ENCODE measurements around the gene TMEM213.
A peak's percentile ranks its signal among the peaks of the same experiment; 100 is the strongest.
"Not testable (repeated sequence)": the region's sequence is repeated elsewhere in the genome, so short reads cannot be mapped to it uniquely, and the experiment has no call there.

The TMEM213 gene

DNA sequence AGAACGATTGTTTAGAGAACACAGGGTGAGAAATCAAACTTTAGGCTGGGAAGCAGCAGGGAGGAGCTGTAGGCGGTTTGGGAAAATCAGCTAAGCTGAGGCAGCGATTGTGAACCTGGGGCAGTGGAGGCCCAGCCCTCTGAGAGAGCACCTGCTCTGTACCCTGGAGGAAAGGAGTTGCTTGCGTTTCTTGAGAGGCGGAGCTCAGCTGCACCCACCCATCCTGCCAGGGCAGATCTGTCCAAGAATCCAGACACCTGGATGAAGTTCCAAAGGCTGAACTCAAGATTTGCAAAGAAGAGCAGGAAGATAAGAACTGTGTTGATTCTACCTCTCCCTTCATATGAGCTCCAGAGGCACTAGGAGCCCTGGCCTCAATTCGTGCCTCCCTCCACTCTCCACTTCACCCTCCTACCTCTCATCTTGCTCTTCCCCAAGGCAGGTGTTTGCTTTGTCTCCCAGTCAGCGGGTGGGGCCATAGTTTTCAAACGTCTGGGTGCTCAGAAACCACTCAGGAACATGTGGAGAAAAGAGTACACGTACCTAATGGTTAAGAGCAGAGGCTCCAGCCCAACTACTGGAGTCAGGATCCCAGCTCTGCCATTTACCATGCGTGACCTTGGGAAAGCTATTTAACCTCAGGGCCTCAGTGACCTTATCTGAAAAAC lies 21.5 kb upstream of the TMEM213 start:
- DNase-seq (no peak), ATAC-seq (no peak)
- Mint-ChIP-seq H3K27me3 (no peaks in the 10 kb centered on the region), H3K27ac (no peak overlapping the region), H3K4me3 (no peak overlapping the region), H3K9me3 (no peaks in the 10 kb centered on the region), H3K4me1 (no peaks in the 10 kb centered on the region)

DNA sequence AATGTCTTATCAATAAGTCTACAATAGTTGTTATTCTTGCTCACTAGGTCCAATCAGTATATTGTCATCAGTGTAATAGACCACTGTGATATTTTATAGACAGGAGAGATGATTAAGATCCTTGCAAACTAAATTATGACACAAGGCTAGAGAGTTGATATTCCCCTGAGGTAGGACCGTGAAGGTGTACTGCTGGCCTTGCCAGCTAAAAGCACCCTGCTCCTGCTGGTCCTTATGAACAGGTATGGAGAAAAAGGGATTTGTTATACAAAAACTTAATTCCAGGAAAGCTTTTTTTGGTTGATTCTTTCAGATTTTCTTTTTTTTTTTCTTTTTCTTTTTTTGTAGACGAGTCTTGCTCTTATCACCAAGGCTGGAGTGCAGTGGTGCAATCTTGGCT lies 16.8 kb upstream of the TMEM213 start:
- Mint-ChIP-seq H3K27ac (no peak overlapping the region), H3K4me1 (no peaks in the 10 kb centered on the region), H3K27me3 (no peaks in the 10 kb centered on the region), H3K4me3 (no peak overlapping the region), H3K9me3 (peaks cover 5 to 8% of the 10 kb centered on the region in 2 donors)
- ATAC-seq (no peak), DNase-seq (no peak)

GRCh38 chr7:138784692-138785091 lies 13.1 kb upstream of the TMEM213 start:
- Mint-ChIP-seq H3K27me3 (no peaks in the 10 kb centered on the region), H3K4me3 (no peak overlapping the region), H3K27ac (no peak overlapping the region), H3K4me1 (no peaks in the 10 kb centered on the region), H3K9me3 (peaks cover 16 to 26% of the 10 kb centered on the region in 2 donors)
- DNase-seq, result no peak
- no peak for ATAC-seq

GRCh38 chr7:138785587-138786437 lies 12.0 kb upstream of the TMEM213 start:
- DNase-seq (no peak), ATAC-seq (no peak)
- peaks cover 16 to 26% of the 10 kb centered on the region in 2 donors for H3K9me3 Mint-ChIP-seq
- H3K27me3 Mint-ChIP-seq, result no peaks in the 10 kb centered on the region
- peak overlapping the region in 1 of 2 donors; percentile 37 for H3K27ac Mint-ChIP-seq
- no peaks in the 10 kb centered on the region for H3K4me1 Mint-ChIP-seq
- H3K4me3 Mint-ChIP-seq, result no peak overlapping the region

- no peak overlapping the region for H3K4me3 Mint-ChIP-seq
- peaks cover 8% of the 10 kb centered on the region for H3K4me1 Mint-ChIP-seq
- H3K27ac Mint-ChIP-seq, result peak overlapping the region in 1 of 2 donors; percentile 49
- DNase-seq, result no peak
- no peaks in the 10 kb centered on the region for H3K9me3 Mint-ChIP-seq
- no peak for ATAC-seq
- no peaks in the 10 kb centered on the region for H3K27me3 Mint-ChIP-seq
Observed at GRCh38 chr7:138796038-138796615, 1.7 kb upstream of the TMEM213 start.

GRCh38 chr7:138797046-138797445 lies 748 bp upstream of the TMEM213 start:
- DNase-seq, ATAC-seq, H3K27me3 Mint-ChIP-seq, H3K4me1 Mint-ChIP-seq, H3K27ac Mint-ChIP-seq, H3K9me3 Mint-ChIP-seq, H3K4me3 Mint-ChIP-seq: not testable (repeated sequence)

DNA sequence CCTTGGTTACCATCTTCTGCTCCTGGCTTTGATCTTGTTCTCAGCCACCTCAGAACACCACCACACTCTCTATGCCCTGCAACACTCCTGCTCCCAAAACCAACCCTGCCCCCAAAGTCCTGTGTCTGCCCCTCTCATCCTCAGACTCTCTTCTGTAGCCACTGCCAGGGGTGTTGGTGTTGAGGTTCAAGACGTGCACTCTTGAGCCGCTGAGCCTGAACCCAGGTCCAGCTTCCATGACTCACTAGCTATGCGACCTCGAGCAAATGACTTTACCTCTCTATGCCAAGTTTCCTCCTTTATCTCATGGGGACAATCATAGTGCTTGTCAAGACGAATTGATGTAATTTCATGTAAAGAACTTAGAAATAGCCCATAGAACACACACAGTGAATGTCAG lies 1.0 kb downstream of the TMEM213 start:
- no peak overlapping the region for H3K4me3 Mint-ChIP-seq
- no peak overlapping the region for H3K27ac Mint-ChIP-seq

DNA sequence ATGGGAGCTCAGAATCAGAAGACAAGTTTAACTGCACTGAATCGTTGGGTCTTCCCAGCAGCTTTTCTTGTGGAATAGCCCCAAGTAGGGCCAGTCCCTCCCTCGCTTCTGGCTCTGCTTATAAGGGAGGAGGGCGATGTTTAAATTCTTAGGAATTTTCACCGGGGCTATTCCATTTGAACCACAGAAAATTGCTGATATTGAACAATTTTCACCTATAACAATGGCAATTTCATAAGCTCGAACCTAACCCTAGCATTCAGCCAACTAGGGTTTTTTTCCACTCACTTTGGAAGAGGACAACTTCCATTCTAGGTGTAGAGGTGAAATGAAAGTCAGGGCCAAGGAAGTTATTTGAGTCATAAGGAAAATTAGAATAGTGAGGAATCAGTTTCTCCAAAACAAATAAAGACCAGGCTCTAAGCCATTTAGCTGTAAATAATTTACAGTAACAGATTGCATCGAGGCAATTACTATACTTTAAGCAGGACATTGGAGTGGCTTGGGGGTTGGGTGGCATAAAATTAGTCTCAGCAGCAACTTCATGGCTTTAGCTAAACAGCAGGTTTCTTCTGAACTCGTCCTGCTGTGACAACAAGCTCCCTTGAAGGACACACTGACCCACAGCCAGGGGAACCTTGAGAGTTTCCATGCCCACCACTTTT lies 1.7 kb downstream of the TMEM213 start:
- ATAC-seq (no peak), DNase-seq (no peak)
- no peaks in the 10 kb centered on the region for H3K9me3 Mint-ChIP-seq
- no peak overlapping the region for H3K4me3 Mint-ChIP-seq
- H3K27me3 Mint-ChIP-seq, result no peaks in the 10 kb centered on the region
- H3K4me1 Mint-ChIP-seq, result peaks cover 8% of the 10 kb centered on the region
- no peak overlapping the region for H3K27ac Mint-ChIP-seq

More for the DNA sequence above, 1.0 kb downstream of the TMEM213 start:
- no peaks in the 10 kb centered on the region for H3K9me3 Mint-ChIP-seq
- ATAC-seq, result no peak
- no peaks in the 10 kb centered on the region for H3K27me3 Mint-ChIP-seq
- no peak for DNase-seq
- peaks cover 8% of the 10 kb centered on the region for H3K4me1 Mint-ChIP-seq

DNA sequence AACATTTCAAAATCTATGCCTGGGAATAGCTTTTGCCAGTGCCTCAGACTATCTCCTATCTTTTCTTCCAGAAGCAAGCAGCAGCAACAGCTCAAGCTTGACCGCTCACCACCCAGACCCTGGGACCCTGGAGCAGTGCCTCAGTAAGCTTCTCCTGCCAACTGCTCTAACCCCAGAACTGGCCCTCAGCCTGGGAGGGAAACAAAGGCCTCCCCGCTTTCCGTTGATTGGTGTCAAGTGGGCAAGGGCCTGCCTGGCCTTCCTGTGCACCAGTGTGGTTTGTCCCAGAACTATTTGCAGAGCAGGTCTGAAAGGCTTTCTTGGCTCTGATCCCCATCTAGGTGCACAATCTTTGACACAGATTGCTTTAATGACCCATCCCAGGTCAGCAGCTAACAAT lies 3.5 kb downstream of the TMEM213 start:
- no peaks in the 10 kb centered on the region for H3K27me3 Mint-ChIP-seq
- H3K27ac Mint-ChIP-seq, result peak overlapping the region in 1 of 2 donors; percentile 16
- no peak for DNase-seq
- peaks cover 8% of the 10 kb centered on the region for H3K4me1 Mint-ChIP-seq
- ATAC-seq, result no peak
- no peaks in the 10 kb centered on the region for H3K9me3 Mint-ChIP-seq
- H3K4me3 Mint-ChIP-seq, result no peak overlapping the region

DNA sequence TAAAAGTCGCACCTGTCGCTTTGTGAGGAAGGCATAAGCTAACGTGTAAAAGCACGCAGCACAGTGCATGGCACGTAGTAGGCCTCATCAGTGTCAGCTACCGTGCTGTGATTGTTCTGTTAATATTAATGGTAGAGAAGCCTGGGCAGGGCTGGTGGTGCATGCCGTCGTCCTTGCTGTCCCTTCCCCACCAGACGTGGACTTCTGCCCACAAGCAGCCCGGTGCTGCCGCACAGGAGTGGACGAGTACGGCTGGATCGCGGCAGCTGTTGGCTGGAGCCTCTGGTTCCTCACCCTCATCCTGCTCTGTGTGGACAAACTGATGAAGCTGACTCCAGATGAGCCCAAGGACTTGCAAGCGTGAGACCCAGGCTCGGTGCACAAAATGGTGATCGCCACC lies 4.9 kb downstream of the TMEM213 start:
- H3K27me3 Mint-ChIP-seq, result no peaks in the 10 kb centered on the region
- H3K9me3 Mint-ChIP-seq, result no peaks in the 10 kb centered on the region
- no peak overlapping the region for H3K27ac Mint-ChIP-seq
- H3K4me3 Mint-ChIP-seq, result no peak overlapping the region
- peaks cover 4% of the 10 kb centered on the region for H3K4me1 Mint-ChIP-seq
- DNase-seq (no peak), ATAC-seq (no peak)

GRCh38 chr7:138804618-138805017 lies 6.8 kb downstream of the TMEM213 start:
- ATAC-seq, result no peak
- DNase-seq, result no peak
- H3K27ac Mint-ChIP-seq, result no peak overlapping the region

GRCh38 chr7:138809346-138809745 lies 11.6 kb downstream of the TMEM213 start:
- no peaks in the 10 kb centered on the region for H3K27me3 Mint-ChIP-seq
- DNase-seq (no peak), ATAC-seq (no peak)
- peaks cover 0 to 3% of the 10 kb centered on the region in 2 donors for H3K9me3 Mint-ChIP-seq
- H3K4me3 Mint-ChIP-seq, result no peak overlapping the region
- H3K4me1 Mint-ChIP-seq, result peaks cover 6% of the 10 kb centered on the region
- no peak overlapping the region for H3K27ac Mint-ChIP-seq

More at GRCh38 chr7:138804618-138805017, 6.8 kb downstream of the TMEM213 start:
- Mint-ChIP-seq H3K9me3 (peaks cover 0 to 3% of the 10 kb centered on the region in 2 donors), H3K27me3 (no peaks in the 10 kb centered on the region), H3K4me3 (no peak overlapping the region), H3K4me1 (no peaks in the 10 kb centered on the region)

DNA sequence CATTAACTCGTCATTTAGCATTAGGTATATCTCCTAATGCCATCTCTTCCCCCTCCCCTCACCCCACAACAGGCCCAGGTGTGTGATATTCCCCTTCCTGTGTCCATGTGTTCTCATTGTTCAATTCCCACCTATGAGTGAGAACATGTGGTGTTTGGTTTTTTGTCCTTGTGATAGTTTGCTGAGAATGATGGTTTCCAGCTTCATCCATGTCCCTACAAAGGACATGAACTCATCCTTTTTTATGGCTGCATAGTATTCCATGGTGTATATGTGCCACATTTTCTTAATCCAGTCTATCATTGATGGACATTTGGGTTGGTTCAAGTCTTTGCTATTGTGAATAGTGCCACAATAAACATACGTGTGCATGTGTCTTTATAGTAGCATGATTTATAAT lies 13.5 kb downstream of the TMEM213 start:
- DNase-seq, H3K9me3 Mint-ChIP-seq, H3K27ac Mint-ChIP-seq, H3K4me3 Mint-ChIP-seq, ATAC-seq, H3K27me3 Mint-ChIP-seq: not testable (repeated sequence)
- H3K4me1 Mint-ChIP-seq, result peaks cover 15% of the 10 kb centered on the region

DNA sequence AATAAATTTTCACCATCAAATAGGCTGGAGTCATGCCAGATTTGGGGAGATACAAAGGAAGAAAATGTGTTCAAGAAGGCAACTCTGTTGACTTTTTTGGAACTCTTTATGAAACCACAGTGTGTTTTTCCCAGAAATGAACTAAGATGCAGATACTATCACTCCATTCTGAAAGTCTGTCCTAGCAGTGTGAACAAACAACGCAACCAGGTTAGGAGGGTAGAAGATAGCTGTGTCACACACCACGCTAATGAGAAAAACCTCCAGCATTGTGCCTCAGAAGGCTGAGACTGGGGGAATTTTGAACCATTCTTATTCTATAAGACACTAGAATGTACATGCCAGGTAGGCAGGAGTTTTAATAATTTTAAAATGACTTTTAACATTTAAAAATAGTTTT lies 16.2 kb downstream of the TMEM213 start:
- H3K4me1 Mint-ChIP-seq, result peaks cover 22% of the 10 kb centered on the region
- peak; percentile 66 for ATAC-seq

DNA sequence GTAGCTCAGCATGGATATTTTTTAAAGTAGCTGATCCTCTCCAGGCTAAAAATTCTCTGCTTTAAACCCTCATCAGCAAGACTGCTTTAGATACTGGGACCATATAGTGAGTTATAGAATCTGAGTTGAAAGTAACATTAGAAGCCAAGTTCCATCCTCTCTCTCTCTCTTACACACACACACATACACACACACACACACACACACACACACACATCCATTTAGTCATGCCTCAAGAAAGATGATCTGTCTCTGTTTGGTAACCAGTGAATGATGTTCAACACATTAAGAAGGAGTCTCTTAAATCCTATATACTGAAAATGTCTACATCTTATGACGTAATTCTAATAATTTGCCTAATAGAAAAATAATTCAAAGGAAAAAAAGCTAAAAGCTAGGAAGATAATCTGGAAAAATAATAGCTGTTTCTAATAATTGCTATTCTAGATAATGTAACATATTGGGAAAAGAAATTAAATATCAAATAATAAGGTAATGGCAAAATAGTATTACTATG lies 17.1 kb downstream of the TMEM213 start:
- DNase-seq (no peak), ATAC-seq (no peak)
- Mint-ChIP-seq H3K27ac (peak overlapping the region in 1 of 2 donors; percentile 23), H3K9me3 (no peaks in the 10 kb centered on the region), H3K27me3 (no peaks in the 10 kb centered on the region), H3K4me3 (no peak overlapping the region), H3K4me1 (peaks cover 22% of the 10 kb centered on the region)

More for the DNA sequence above, 16.2 kb downstream of the TMEM213 start:
- DNase-seq, result no peak
- peaks cover 0 to under 1% of the 10 kb centered on the region in 2 donors for H3K9me3 Mint-ChIP-seq
- H3K27ac Mint-ChIP-seq, result no peak overlapping the region
- H3K27me3 Mint-ChIP-seq, result no peaks in the 10 kb centered on the region
- no peak overlapping the region for H3K4me3 Mint-ChIP-seq

All from stimulated activated naive CD8-positive, alpha-beta T cell treated with anti-CD3 and anti-CD28 coated beads, Interleukin-15, amount 100 ng/mL, for 72 hours (primary cell).